ENCODE data around the gene SERPINB10. TPM values are rescaled to one million over a fixed set of nuclear protein-coding genes. Genes with fewer than 3 reads are reported as not detected.

Gene SERPINB10
- polyA plus RNA-seq, result not detected in 2 replicates

GRCh38 chr18:63907664-63908063, at the start of gene SERPINB10:
TSS of gene SERPINB10 (plus strand) at chr18:63907958. CDS start at chr18:63915511, 7,553 bp downstream.

GRCh38 chr18:63887424-63887823, 20.3 kb upstream of the SERPINB10 start, which contains the start of gene SERPINB2:
TSS of gene SERPINB2 (plus strand) at chr18:63887705. CDS start at chr18:63891445, 3,740 bp downstream.

GRCh38 chr18:63949068-63949737, 41.4 kb downstream of the SERPINB10 start, which contains the start of gene HMSD:
TSS of gene HMSD (plus strand) at chr18:63949301. CDS start at chr18:63953456, 4,155 bp downstream.

GRCh38 chr18:63969942-63970808, 62.4 kb downstream of the SERPINB10 start, which contains the start of gene SERPINB8:
TSS of gene SERPINB8 (plus strand) at chr18:63970081. CDS start at chr18:63978309, 8,228 bp downstream.

Other genes with a start within 250 kb of the SERPINB10 start
- gene SERPINB3, start 246.1 kb upstream of the SERPINB10 start, polyA plus RNA-seq, result not detected in 2 replicates
- 1.2 TPM in 1 of 2 replicates, not detected in the other for gene SERPINB11, start 205.0 kb upstream of the SERPINB10 start, polyA plus RNA-seq
- gene SERPINB7, start 132.5 kb upstream of the SERPINB10 start, polyA plus RNA-seq, result not detected in 2 replicates
- not detected in 2 replicates for gene SERPINB2, start 20.3 kb upstream of the SERPINB10 start, polyA plus RNA-seq
- 7.1 TPM in 1 of 2 replicates, not detected in the other for gene HMSD, start 41.3 kb downstream of the SERPINB10 start, polyA plus RNA-seq
- 10.4 and 20.0 TPM in 2 replicates for gene SERPINB8, start 62.1 kb downstream of the SERPINB10 start, polyA plus RNA-seq
- not detected in 2 replicates for gene LINC00305, start 241.1 kb downstream of the SERPINB10 start, polyA plus RNA-seq